Measurements from ENCODE around the gene PTCH1.

Gene PTCH1

GRCh38 chr9:95494416-95495371 is 22.1 kb downstream of the PTCH1 start:
- no peak overlapping the region for H2BK5ac ChIP-seq (ENCODE audit: low read length)
- H3K79me2 ChIP-seq (ENCODE audit: control insufficient read depth, insufficient read depth, low read length): peaks cover 50% of the 10 kb centered on the region
- H3K4ac ChIP-seq (ENCODE audit: low read depth, low read length): no peak overlapping the region
- no peak overlapping the region for H3K9ac ChIP-seq (ENCODE audit: low read length)
- whole genome bisulfite sequencing (ENCODE audit: extremely low coverage, insufficient coverage, low lambda C conversion rate): no CpG with 5 or more reads among the region's 29 CpGs
- H3K23ac ChIP-seq (ENCODE audit: low read length): no peak overlapping the region
- H3K79me1 ChIP-seq (ENCODE audit: low read length): peaks cover 39% of the 10 kb centered on the region
- peak overlapping the region; percentile 43 for H3K56ac ChIP-seq (ENCODE audit: low read length)
- H4K8ac ChIP-seq (ENCODE audit: low read depth, low read length): no peak overlapping the region
- H2BK120ac ChIP-seq (ENCODE audit: low read depth, low read length): no peak overlapping the region
- peaks cover 20% of the 10 kb centered on the region for H3K4me1 ChIP-seq (ENCODE audit: control insufficient read depth, low read depth, low read length)
- no peak overlapping the region for H4K5ac ChIP-seq (ENCODE audit: low read length)
- H2BK15ac ChIP-seq (replicated peaks; ENCODE audit: low read depth): no peak overlapping the region
- no peaks in the 10 kb centered on the region for H3K36me3 ChIP-seq (ENCODE audit: control insufficient read depth, insufficient read depth, low read length)
- H2AK5ac ChIP-seq (ENCODE audit: low read length): no peak overlapping the region
- peak; percentile 43 for DNase-seq
- no peak overlapping the region for H3K4me3 ChIP-seq (ENCODE audit: low read length)
- H3K4me2 ChIP-seq (ENCODE audit: low read length): no peak overlapping the region
- H3K18ac ChIP-seq (ENCODE audit: low read length): no peak overlapping the region
- peak overlapping the region; percentile 14 for H3K27ac ChIP-seq (ENCODE audit: low read depth, low read length)
- no peaks in the 10 kb centered on the region for H3K27me3 ChIP-seq (ENCODE audit: insufficient read depth, low read length, poor library complexity)

DNA sequence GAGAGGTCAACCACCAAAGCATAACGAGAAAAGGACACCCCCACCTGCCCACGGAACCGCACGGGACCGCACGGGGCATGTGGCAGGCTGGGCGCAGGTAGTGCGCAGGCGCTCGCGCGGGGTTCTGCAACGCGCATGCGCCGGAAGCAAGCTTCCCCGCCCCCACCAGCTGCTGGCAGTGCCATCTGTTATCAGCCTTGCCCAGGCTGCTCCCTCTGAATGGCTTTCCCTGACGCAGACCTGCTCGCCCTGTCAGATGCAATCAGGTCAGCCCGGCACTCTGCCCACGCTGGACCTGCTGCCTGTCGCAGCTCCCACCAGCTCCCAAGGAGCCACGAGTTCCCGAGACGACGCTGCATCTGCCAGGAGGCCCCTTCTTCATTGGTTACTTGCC is 22.8 kb downstream of the PTCH1 start:
- H3K23ac ChIP-seq (ENCODE audit: low read length): no peak overlapping the region
- no peak overlapping the region for H3K18ac ChIP-seq (ENCODE audit: low read length)
- WGBS (ENCODE audit: extremely low coverage, insufficient coverage, low lambda C conversion rate): no CpG with 5 or more reads among the region's 26 CpGs
- DNase-seq: no peak
- no peaks in the 10 kb centered on the region for H3K36me3 ChIP-seq (ENCODE audit: control insufficient read depth, insufficient read depth, low read length)
- no peak overlapping the region for H2BK15ac ChIP-seq (replicated peaks; ENCODE audit: low read depth)
- H3K4ac ChIP-seq (ENCODE audit: low read depth, low read length): no peak overlapping the region
- no peak overlapping the region for H3K27ac ChIP-seq (ENCODE audit: low read depth, low read length)
- no peak overlapping the region for H3K4me2 ChIP-seq (ENCODE audit: low read length)
- H3K4me3 ChIP-seq (ENCODE audit: low read length): no peak overlapping the region
- no peak overlapping the region for H4K8ac ChIP-seq (ENCODE audit: low read depth, low read length)
- H3K27me3 ChIP-seq (ENCODE audit: insufficient read depth, low read length, poor library complexity): no peaks in the 10 kb centered on the region
- H3K79me1 ChIP-seq (ENCODE audit: low read length): peaks cover 39% of the 10 kb centered on the region
- no peak overlapping the region for H3K56ac ChIP-seq (ENCODE audit: low read length)
- H3K79me2 ChIP-seq (ENCODE audit: control insufficient read depth, insufficient read depth, low read length): peaks cover 53% of the 10 kb centered on the region
- H2AK5ac ChIP-seq (ENCODE audit: low read length): no peak overlapping the region
- no peak overlapping the region for H4K5ac ChIP-seq (ENCODE audit: low read length)
- no peak overlapping the region for H2BK5ac ChIP-seq (ENCODE audit: low read length)
- H2BK120ac ChIP-seq (ENCODE audit: low read depth, low read length): no peak overlapping the region
- no peak overlapping the region for H3K9ac ChIP-seq (ENCODE audit: low read length)
- H3K4me1 ChIP-seq (ENCODE audit: control insufficient read depth, low read depth, low read length): peaks cover 22% of the 10 kb centered on the region

GRCh38 chr9:95493402-95493801 is 23.4 kb downstream of the PTCH1 start:
- no peak overlapping the region for H3K27ac ChIP-seq (ENCODE audit: low read depth, low read length)

GRCh38 chr9:95491543-95492320 is 25.0 kb downstream of the PTCH1 start:
- Histone ChIP-seq H4K5ac (ENCODE audit: low read length) (no peak overlapping the region), H2BK5ac (ENCODE audit: low read length) (no peak overlapping the region), H3K27ac (ENCODE audit: low read depth, low read length) (no peak overlapping the region), H3K18ac (ENCODE audit: low read length) (no peak overlapping the region), H3K4me3 (ENCODE audit: low read length) (no peak overlapping the region), H3K4me2 (ENCODE audit: low read length) (no peak overlapping the region), H2BK15ac (replicated peaks; ENCODE audit: low read depth) (no peak overlapping the region), H3K79me1 (ENCODE audit: low read length) (peaks cover 37% of the 10 kb centered on the region), H2AK5ac (ENCODE audit: low read length) (no peak overlapping the region), H4K8ac (ENCODE audit: low read depth, low read length) (no peak overlapping the region), H3K9ac (ENCODE audit: low read length) (no peak overlapping the region), H3K4me1 (ENCODE audit: control insufficient read depth, low read depth, low read length) (peaks cover 17% of the 10 kb centered on the region), H3K79me2 (ENCODE audit: control insufficient read depth, insufficient read depth, low read length) (peaks cover 51% of the 10 kb centered on the region), H3K4ac (ENCODE audit: low read depth, low read length) (no peak overlapping the region), H3K56ac (ENCODE audit: low read length) (no peak overlapping the region), H3K23ac (ENCODE audit: low read length) (no peak overlapping the region), H3K27me3 (ENCODE audit: insufficient read depth, low read length, poor library complexity) (no peaks in the 10 kb centered on the region), H3K36me3 (ENCODE audit: control insufficient read depth, insufficient read depth, low read length) (no peaks in the 10 kb centered on the region), H2BK120ac (ENCODE audit: low read depth, low read length) (no peak overlapping the region)
- WGBS (ENCODE audit: extremely low coverage, insufficient coverage, low lambda C conversion rate): 100% methylated on average over 1 of the region's 8 CpGs
- no peak for DNase-seq

More at GRCh38 chr9:95493402-95493801, 23.4 kb downstream of the PTCH1 start:
- peaks cover 54% of the 10 kb centered on the region for H3K79me2 ChIP-seq (ENCODE audit: control insufficient read depth, insufficient read depth, low read length)
- H3K36me3 ChIP-seq (ENCODE audit: control insufficient read depth, insufficient read depth, low read length): no peaks in the 10 kb centered on the region
- H4K8ac ChIP-seq (ENCODE audit: low read depth, low read length): no peak overlapping the region
- H3K23ac ChIP-seq (ENCODE audit: low read length): no peak overlapping the region
- H3K79me1 ChIP-seq (ENCODE audit: low read length): peaks cover 39% of the 10 kb centered on the region
- no peak overlapping the region for H3K9ac ChIP-seq (ENCODE audit: low read length)
- no peak overlapping the region for H4K5ac ChIP-seq (ENCODE audit: low read length)
- no CpG with 5 or more reads among the region's 5 CpGs for WGBS (ENCODE audit: extremely low coverage, insufficient coverage, low lambda C conversion rate)
- no peak overlapping the region for H3K18ac ChIP-seq (ENCODE audit: low read length)
- no peak overlapping the region for H3K56ac ChIP-seq (ENCODE audit: low read length)
- H3K4me3 ChIP-seq (ENCODE audit: low read length): no peak overlapping the region
- no peak overlapping the region for H2BK5ac ChIP-seq (ENCODE audit: low read length)
- no peak overlapping the region for H2BK15ac ChIP-seq (replicated peaks; ENCODE audit: low read depth)
- H3K4ac ChIP-seq (ENCODE audit: low read depth, low read length): no peak overlapping the region
- no peak overlapping the region for H2AK5ac ChIP-seq (ENCODE audit: low read length)
- no peaks in the 10 kb centered on the region for H3K27me3 ChIP-seq (ENCODE audit: insufficient read depth, low read length, poor library complexity)
- H2BK120ac ChIP-seq (ENCODE audit: low read depth, low read length): no peak overlapping the region
- DNase-seq: no peak
- H3K4me1 ChIP-seq (ENCODE audit: control insufficient read depth, low read depth, low read length): peaks cover 21% of the 10 kb centered on the region
- H3K4me2 ChIP-seq (ENCODE audit: low read length): no peak overlapping the region

GRCh38 chr9:95488954-95489353 is 27.8 kb downstream of the PTCH1 start:
- Histone ChIP-seq H2BK5ac (ENCODE audit: low read length) (no peak overlapping the region), H3K4me1 (ENCODE audit: control insufficient read depth, low read depth, low read length) (peaks cover 4% of the 10 kb centered on the region)
- WGBS (ENCODE audit: extremely low coverage, insufficient coverage, low lambda C conversion rate): no CpG with 5 or more reads among the region's 5 CpGs

More at GRCh38 chr9:95488954-95489353, 27.8 kb downstream of the PTCH1 start:
- Histone ChIP-seq H3K9ac (ENCODE audit: low read length) (no peak overlapping the region), H3K56ac (ENCODE audit: low read length) (no peak overlapping the region), H3K4me3 (ENCODE audit: low read length) (no peak overlapping the region), H2BK120ac (ENCODE audit: low read depth, low read length) (no peak overlapping the region), H3K18ac (ENCODE audit: low read length) (no peak overlapping the region), H4K5ac (ENCODE audit: low read length) (no peak overlapping the region), H2BK15ac (replicated peaks; ENCODE audit: low read depth) (no peak overlapping the region), H2AK5ac (ENCODE audit: low read length) (no peak overlapping the region), H4K8ac (ENCODE audit: low read depth, low read length) (no peak overlapping the region), H3K79me2 (ENCODE audit: control insufficient read depth, insufficient read depth, low read length) (peaks cover 42% of the 10 kb centered on the region), H3K27ac (ENCODE audit: low read depth, low read length) (no peak overlapping the region), H3K27me3 (ENCODE audit: insufficient read depth, low read length, poor library complexity) (no peaks in the 10 kb centered on the region), H3K4ac (ENCODE audit: low read depth, low read length) (no peak overlapping the region), H3K36me3 (ENCODE audit: control insufficient read depth, insufficient read depth, low read length) (no peaks in the 10 kb centered on the region), H3K23ac (ENCODE audit: low read length) (no peak overlapping the region), H3K79me1 (ENCODE audit: low read length) (peaks cover 38% of the 10 kb centered on the region), H3K4me2 (ENCODE audit: low read length) (no peak overlapping the region)
- DNase-seq: peak; percentile 31

Data from mesendoderm (in vitro differentiated cells).